ENCODE measurements around the gene MBNL1.

Gene MBNL1

DNA sequence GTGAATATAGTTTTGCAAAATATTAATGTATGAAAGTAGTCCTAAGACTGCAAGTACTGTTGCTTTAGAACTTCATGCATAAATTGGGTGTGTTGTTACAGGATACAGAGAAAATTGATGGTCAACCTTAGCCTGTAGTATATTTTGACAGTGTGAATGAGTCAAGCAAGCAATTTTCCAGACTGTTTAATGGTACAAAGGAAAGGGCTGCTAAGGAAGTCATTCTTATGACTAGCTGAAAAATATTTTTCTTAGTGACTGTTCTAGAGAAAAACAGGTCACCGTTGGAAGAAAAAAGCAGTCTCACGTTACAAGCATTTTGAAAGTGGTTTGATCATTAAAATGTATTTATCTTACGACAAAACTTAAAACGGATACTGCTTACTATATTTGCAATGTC is 49.2 kb downstream of the MBNL1 start:
- H3K9ac ChIP-seq (ENCODE audit: insufficient read length), result no peak overlapping the region
- no peak for DNase-seq (ENCODE audit: low read depth, low spot score)

DNA sequence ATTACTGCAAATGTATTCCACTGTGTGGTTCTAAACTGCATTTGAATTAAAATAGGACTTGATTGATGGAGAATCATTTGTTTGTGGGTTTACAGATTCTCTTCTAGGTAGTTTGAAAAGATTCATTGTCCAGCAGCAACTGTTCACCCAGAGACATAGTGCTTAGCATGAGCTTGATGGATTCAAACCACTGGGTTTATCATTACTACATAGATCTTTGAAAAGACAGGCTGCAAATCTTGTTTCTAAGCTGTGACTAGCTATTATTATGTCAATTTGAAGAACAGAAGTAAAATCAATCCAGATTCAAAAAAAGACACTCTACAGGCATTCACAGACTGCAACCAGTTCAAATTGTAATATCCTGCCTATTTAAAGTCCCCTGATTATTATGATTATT is 49.8 kb downstream of the MBNL1 start:
- H3K27ac ChIP-seq, result peak overlapping the region; percentile 3; the same call in 1 of the 2 replicates
- peaks cover 37% of the 10 kb centered on the region for H3K36me3 ChIP-seq (ENCODE audit: insufficient read depth, low read length)
- no peak for DNase-seq (ENCODE audit: low read depth, low spot score)
- no peak overlapping the region for H3K9ac ChIP-seq (ENCODE audit: insufficient read length)
- no peaks in the 10 kb centered on the region for H3K9me3 ChIP-seq (ENCODE audit: low read depth, low read length)
- H3K4me3 ChIP-seq, result no peak overlapping the region
- TF ChIP-seq EZH2 (IDR thresholded peaks at IDR 0.05) (no peak), FOXP2 (optimal IDR thresholded peaks at IDR 0.05; ENCODE audit: control extremely low read depth, extremely low read length, insufficient read depth) (no peak), POLR2AphosphoS5 (IDR thresholded peaks at IDR 0.05; ENCODE audit: borderline replicate concordance, low read depth, low read length) (no peak)

More for the DNA sequence above, 49.2 kb downstream of the MBNL1 start:
- H3K27ac ChIP-seq, result 0 out of 2 replicates have a peak overlapping the region, but pooled peaks have one; percentile 3
- H3K36me3 ChIP-seq (ENCODE audit: insufficient read depth, low read length), result peaks cover 35% of the 10 kb centered on the region
- TF ChIP-seq POLR2AphosphoS5 (IDR thresholded peaks at IDR 0.05; ENCODE audit: borderline replicate concordance, low read depth, low read length) (no peak), FOXP2 (optimal IDR thresholded peaks at IDR 0.05; ENCODE audit: control extremely low read depth, extremely low read length, insufficient read depth) (no peak)
- no peak overlapping the region for H3K4me3 ChIP-seq
- H3K9me3 ChIP-seq (ENCODE audit: low read depth, low read length), result no peaks in the 10 kb centered on the region

DNA sequence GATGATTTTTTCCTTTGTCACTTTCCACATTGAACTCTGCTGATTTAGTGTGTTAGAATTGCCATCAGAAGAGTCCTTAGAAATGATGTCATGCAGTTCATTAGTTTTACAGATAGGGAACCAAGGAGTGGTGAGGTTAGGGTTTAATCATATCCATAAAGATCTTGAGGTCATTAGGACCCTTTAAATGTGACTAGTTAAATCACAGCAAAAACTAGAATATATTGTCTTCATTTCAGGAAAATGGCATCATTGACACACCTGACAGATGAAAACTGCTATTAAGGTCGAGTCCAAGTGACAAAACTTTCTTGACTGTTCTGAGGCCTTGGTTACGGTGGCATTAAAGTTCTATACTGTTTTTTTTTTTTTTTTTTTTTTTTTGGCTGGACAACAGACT is 50.5 kb downstream of the MBNL1 start:
- Histone ChIP-seq H3K9me3 (ENCODE audit: low read depth, low read length) (no peaks in the 10 kb centered on the region), H3K27ac (0 out of 2 replicates have a peak overlapping the region, but pooled peaks have one; percentile 3), H3K9ac (ENCODE audit: insufficient read length) (no peak overlapping the region), H3K4me3 (no peak overlapping the region), H3K36me3 (ENCODE audit: insufficient read depth, low read length) (peaks cover 41% of the 10 kb centered on the region)
- no peak for TF ChIP-seq FOXP2 (optimal IDR thresholded peaks at IDR 0.05; ENCODE audit: control extremely low read depth, extremely low read length, insufficient read depth)
- TF ChIP-seq POLR2AphosphoS5 (IDR thresholded peaks at IDR 0.05; ENCODE audit: borderline replicate concordance, low read depth, low read length), result no peak
- TF ChIP-seq EZH2 (IDR thresholded peaks at IDR 0.05), result no peak
- DNase-seq (ENCODE audit: low read depth, low spot score), result no peak

DNA sequence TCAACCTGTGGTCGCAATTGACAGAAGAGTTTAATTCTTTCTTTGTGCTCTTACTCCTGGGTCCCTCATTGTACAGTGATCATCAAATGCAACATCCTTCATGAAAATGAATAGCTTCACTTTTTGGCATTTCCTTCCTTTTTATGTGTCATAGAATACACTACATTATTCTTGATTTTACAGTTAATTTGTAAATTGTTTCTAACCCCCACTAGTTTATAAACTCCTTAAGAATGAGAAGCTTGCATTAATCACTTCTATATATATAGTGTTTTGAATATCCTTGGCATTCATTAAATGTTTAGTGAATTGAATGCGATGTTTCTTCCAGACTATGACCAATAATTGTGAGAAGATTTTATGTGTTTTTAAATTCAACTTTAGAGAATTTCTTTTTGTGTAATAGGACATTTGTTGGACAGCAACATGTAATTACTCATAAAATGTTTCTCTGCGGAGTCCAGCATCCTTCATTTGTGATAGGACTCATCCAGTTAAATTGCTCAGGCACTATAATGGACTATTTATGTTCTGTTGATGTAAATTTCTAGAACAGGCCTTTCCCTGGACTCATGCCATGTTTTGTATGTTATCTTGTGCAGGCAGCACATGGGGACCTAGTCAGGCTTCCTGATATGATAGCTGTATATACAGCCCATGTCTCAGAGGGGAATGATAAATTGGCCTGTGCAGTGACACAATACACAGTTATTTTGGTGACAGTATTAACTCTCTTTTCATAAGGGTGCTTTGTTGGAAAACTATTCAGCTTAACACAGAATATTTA is 51.3 kb downstream of the MBNL1 start:
- no peaks in the 10 kb centered on the region for H3K9me3 ChIP-seq (ENCODE audit: low read depth, low read length)
- no peak overlapping the region for H3K27ac ChIP-seq
- no peak overlapping the region for H3K9ac ChIP-seq (ENCODE audit: insufficient read length)
- H3K36me3 ChIP-seq (ENCODE audit: insufficient read depth, low read length), result peaks cover 43% of the 10 kb centered on the region
- no peak for DNase-seq (ENCODE audit: low read depth, low spot score)
- H3K4me3 ChIP-seq, result no peak overlapping the region
- TF ChIP-seq FOXP2 (optimal IDR thresholded peaks at IDR 0.05; ENCODE audit: control extremely low read depth, extremely low read length, insufficient read depth) (no peak), EZH2 (IDR thresholded peaks at IDR 0.05) (no peak), POLR2AphosphoS5 (IDR thresholded peaks at IDR 0.05; ENCODE audit: borderline replicate concordance, low read depth, low read length) (no peak)

DNA sequence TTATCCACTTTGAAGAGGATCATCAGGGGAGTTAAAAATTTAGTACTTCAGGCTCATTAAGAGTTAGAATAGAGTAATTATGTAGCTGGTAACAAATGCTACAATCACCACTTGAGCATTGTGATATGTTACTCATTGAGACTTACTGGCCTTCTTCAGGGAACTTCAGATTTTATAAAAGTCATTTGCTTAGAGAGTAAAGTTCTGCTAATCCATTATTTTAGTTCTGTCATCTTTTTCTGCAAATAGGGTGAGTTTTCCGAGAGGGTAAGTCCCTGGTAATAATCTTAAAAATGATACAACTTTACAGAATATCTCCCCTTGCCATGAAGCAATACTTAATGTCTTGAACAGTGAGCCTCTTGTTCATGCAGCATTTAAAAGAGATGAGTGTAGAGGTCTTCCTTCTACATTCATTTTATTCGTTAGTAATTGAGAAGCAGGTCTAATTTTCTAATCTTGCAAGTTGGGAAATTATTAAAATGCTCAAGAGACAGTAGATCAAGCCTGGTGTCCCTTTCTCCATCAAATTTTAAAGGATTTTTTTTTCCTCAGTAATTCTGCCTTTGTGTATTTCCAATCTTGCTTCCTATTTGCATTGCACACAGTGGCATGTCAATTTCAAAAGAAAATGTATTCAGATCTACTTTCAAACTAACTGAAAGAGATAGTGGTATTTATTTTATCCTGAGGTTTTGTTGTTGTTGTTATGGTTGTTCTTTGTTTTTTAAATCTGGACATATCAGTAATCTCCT is 52.6 kb downstream of the MBNL1 start:
- Histone ChIP-seq H3K36me3 (ENCODE audit: insufficient read depth, low read length) (peaks cover 43% of the 10 kb centered on the region), H3K9ac (ENCODE audit: insufficient read length) (no peak overlapping the region), H3K4me3 (no peak overlapping the region), H3K27ac (peak overlapping the region; percentile 16), H3K9me3 (ENCODE audit: low read depth, low read length) (0 out of 2 replicates have a peak, but pooled peaks cover 3% of the 10 kb centered on the region)
- TF ChIP-seq POLR2AphosphoS5 (IDR thresholded peaks at IDR 0.05; ENCODE audit: borderline replicate concordance, low read depth, low read length), result no peak
- TF ChIP-seq FOXP2 (optimal IDR thresholded peaks at IDR 0.05; ENCODE audit: control extremely low read depth, extremely low read length, insufficient read depth), result no peak
- TF ChIP-seq EZH2 (IDR thresholded peaks at IDR 0.05), result no peak
- DNase-seq (ENCODE audit: low read depth, low spot score), result no peak

DNA sequence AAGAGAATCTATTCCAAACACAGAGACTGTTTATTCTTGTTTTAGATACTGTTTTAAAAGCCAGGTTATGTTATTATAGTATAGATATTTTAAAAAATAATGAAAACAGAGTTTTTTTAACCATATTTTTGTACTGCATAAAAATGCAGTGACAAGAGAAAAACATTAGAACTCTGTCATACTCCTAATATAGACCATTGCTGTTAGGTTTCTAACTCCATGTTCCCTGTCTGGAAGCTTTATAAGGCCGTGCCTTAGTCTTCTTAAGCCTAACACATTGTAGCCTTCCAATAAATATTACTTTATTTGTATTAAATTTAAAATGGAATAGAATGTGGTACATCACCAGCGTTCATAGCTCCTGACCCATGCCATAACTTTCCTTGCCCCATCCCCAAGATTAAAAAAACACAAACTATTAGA is 53.2 kb downstream of the MBNL1 start:
- Histone ChIP-seq H3K9ac (ENCODE audit: insufficient read length) (no peak overlapping the region), H3K27ac (peak overlapping the region; percentile 40; the same call in 1 of the 2 replicates), H3K4me3 (no peak overlapping the region), H3K9me3 (ENCODE audit: low read depth, low read length) (0 out of 2 replicates have a peak, but pooled peaks cover 4% of the 10 kb centered on the region), H3K36me3 (ENCODE audit: insufficient read depth, low read length) (peaks cover 44% of the 10 kb centered on the region)
- DNase-seq (ENCODE audit: low read depth, low spot score), result no peak
- no peak for TF ChIP-seq EZH2 (IDR thresholded peaks at IDR 0.05)
- TF ChIP-seq FOXP2 (optimal IDR thresholded peaks at IDR 0.05; ENCODE audit: control extremely low read depth, extremely low read length, insufficient read depth), result no peak
- no peak for TF ChIP-seq POLR2AphosphoS5 (IDR thresholded peaks at IDR 0.05; ENCODE audit: borderline replicate concordance, low read depth, low read length)

DNA sequence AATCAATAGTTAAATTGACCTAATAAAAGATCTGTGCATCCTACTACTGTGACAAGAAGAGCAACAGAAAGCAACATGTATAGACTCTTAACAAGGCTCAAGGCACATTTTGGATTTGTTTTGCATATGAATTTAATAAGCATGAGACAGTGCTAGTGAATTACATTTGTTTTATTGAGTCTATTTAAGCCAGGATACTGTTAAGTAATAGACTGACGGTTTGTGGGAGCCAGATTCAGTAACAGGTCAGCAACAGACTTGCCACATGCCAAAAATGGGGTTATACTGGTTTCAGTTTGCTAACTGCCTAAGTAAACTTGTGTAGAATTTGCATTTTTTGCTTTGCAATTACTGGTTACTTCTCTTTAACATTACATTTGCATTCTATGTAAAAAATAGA is 54.0 kb downstream of the MBNL1 start:
- H3K27ac ChIP-seq, result peak overlapping the region; percentile 40

DNA sequence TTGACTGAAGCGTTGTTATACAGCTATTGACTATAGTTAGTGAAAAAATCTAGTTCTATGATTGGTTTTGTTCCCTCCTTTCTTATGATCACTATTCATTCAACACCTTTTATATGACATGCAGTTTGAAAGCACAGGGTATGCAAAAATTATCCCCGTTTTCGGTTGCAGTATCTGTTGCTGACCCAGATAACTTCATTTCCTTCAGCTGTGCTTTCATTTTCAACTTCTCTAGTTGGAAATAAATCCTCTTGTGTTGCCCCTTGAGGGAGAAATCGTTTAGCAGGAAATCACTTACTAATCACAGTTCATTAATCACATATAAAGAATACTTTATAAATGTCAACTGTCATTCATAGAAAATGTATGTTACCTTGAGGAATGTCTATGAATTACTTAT is 55.1 kb downstream of the MBNL1 start:
- H3K36me3 ChIP-seq (ENCODE audit: insufficient read depth, low read length), result peaks cover 33% of the 10 kb centered on the region
- no peak overlapping the region for H3K27ac ChIP-seq
- no peak overlapping the region for H3K9ac ChIP-seq (ENCODE audit: insufficient read length)
- 0 out of 2 replicates have a peak, but pooled peaks cover 4% of the 10 kb centered on the region for H3K9me3 ChIP-seq (ENCODE audit: low read depth, low read length)
- H3K4me3 ChIP-seq, result no peak overlapping the region
- TF ChIP-seq FOXP2 (optimal IDR thresholded peaks at IDR 0.05; ENCODE audit: control extremely low read depth, extremely low read length, insufficient read depth) (no peak), EZH2 (IDR thresholded peaks at IDR 0.05) (no peak), POLR2AphosphoS5 (IDR thresholded peaks at IDR 0.05; ENCODE audit: borderline replicate concordance, low read depth, low read length) (no peak)
- no peak for DNase-seq (ENCODE audit: low read depth, low spot score)

More for the DNA sequence above, 54.0 kb downstream of the MBNL1 start:
- DNase-seq (ENCODE audit: low read depth, low spot score), result no peak
- H3K4me3 ChIP-seq, result no peak overlapping the region
- H3K36me3 ChIP-seq (ENCODE audit: insufficient read depth, low read length), result peaks cover 41% of the 10 kb centered on the region
- H3K9ac ChIP-seq (ENCODE audit: insufficient read length), result no peak overlapping the region
- 0 out of 2 replicates have a peak, but pooled peaks cover 4% of the 10 kb centered on the region for H3K9me3 ChIP-seq (ENCODE audit: low read depth, low read length)
- TF ChIP-seq POLR2AphosphoS5 (IDR thresholded peaks at IDR 0.05; ENCODE audit: borderline replicate concordance, low read depth, low read length) (no peak), FOXP2 (optimal IDR thresholded peaks at IDR 0.05; ENCODE audit: control extremely low read depth, extremely low read length, insufficient read depth) (no peak), EZH2 (IDR thresholded peaks at IDR 0.05) (no peak)
